ENCODE data around the gene GCAT. TPM values are rescaled to one million over a fixed set of nuclear protein-coding genes. Genes with fewer than 3 reads are reported as not detected.

Gene GCAT
- polyA plus RNA-seq, 3 donors: 0.56 to 1.9 (median 1.1) TPM

DNA sequence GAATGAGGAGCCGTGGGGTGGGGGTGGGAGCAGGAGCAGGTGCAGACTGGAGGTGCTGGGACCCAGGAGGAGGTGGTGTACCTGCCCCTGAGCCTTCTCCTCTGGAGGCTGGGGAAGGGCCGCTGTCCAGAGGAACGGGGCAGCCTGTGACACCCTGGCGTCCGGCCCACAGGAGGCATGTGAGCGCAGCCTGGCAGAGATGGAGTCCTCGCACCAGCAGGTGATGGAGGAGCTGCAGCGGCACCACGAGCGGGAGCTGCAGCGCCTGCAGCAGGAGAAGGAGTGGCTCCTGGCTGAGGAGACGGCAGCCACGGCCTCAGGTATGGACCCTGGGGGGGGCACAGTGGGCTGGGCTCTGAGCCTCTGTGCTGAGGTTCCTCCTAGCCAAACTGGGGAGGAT is 42.2 kb upstream of the GCAT start:
- Mint-ChIP-seq H3K4me1 (no peaks in the 10 kb centered on the region), H3K36me3 (peaks cover 53 to 90% of the 10 kb centered on the region in 2 donors), H3K27ac (peak overlapping the region in 1 of 7 donors; percentile 67), H3K9me3 (no peaks in the 10 kb centered on the region), H3K27me3 (ENCODE audit: low read depth in 3 of 3) (peaks cover 0 to 1% (median 0%) of the 10 kb centered on the region in 3 donors), H3K4me3 (no peak overlapping the region)
- H3K27ac ChIP-seq (ENCODE audit: low read depth in 1 of 2, low read length in 2 of 2): no peak overlapping the region
- H3K4me2 ChIP-seq (replicated peaks; ENCODE audit: extremely low read depth, low read length, poor library complexity, severe bottlenecking): no peak overlapping the region
- no peak for DNase-seq
- no peaks in the 10 kb centered on the region for H3K27me3 ChIP-seq (ENCODE audit: control insufficient read depth in 2 of 2, insufficient read depth in 2 of 2, low read length in 2 of 2)
- no peak overlapping the region for H3K9ac ChIP-seq (ENCODE audit: insufficient read depth, low read length, poor library complexity, severe bottlenecking)
- TF ChIP-seq, protein P1, sequence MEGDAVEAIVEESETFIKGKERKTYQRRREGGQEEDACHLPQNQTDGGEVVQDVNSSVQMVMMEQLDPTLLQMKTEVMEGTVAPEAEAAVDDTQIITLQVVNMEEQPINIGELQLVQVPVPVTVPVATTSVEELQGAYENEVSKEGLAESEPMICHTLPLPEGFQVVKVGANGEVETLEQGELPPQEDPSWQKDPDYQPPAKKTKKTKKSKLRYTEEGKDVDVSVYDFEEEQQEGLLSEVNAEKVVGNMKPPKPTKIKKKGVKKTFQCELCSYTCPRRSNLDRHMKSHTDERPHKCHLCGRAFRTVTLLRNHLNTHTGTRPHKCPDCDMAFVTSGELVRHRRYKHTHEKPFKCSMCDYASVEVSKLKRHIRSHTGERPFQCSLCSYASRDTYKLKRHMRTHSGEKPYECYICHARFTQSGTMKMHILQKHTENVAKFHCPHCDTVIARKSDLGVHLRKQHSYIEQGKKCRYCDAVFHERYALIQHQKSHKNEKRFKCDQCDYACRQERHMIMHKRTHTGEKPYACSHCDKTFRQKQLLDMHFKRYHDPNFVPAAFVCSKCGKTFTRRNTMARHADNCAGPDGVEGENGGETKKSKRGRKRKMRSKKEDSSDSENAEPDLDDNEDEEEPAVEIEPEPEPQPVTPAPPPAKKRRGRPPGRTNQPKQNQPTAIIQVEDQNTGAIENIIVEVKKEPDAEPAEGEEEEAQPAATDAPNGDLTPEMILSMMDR (IDR thresholded peaks at IDR 0.05): no peak
- no peaks in the 10 kb centered on the region for H3K4me1 ChIP-seq (ENCODE audit: control insufficient read depth in 1 of 2, insufficient read depth in 2 of 2, low read length in 2 of 2)
- H3K36me3 ChIP-seq (replicated peaks in 1 of 2; ENCODE audit: control insufficient read depth in 1 of 2, insufficient read depth in 2 of 2, low read length in 2 of 2): peaks cover 79 to 92% of the 10 kb centered on the region in 2 donors
- H3K4me3 ChIP-seq (replicated peaks in 1 of 3; ENCODE audit: low read depth in 2 of 3, low read length in 3 of 3): no peak overlapping the region
- peaks cover 31% of the 10 kb centered on the region for H4K20me1 ChIP-seq (ENCODE audit: insufficient read depth, low read length)
- H3K9me3 ChIP-seq (replicated peaks in 1 of 2; ENCODE audit: control insufficient read depth in 1 of 2, insufficient read depth in 1 of 2, low read length in 2 of 2): no peaks in the 10 kb centered on the region
- intact Hi-C loops (cut with micrococcal nuclease): no loop called here
- no peak overlapping the region for H2AFZ ChIP-seq (ENCODE audit: insufficient read depth, low read depth, low read length, poor library complexity, severe bottlenecking)
- 96% methylated on average over 10 of the region's 13 CpGs for WGBS (ENCODE audit: insufficient coverage)
- H3K79me2 ChIP-seq (ENCODE audit: insufficient read depth, low read length): no peaks in the 10 kb centered on the region

DNA sequence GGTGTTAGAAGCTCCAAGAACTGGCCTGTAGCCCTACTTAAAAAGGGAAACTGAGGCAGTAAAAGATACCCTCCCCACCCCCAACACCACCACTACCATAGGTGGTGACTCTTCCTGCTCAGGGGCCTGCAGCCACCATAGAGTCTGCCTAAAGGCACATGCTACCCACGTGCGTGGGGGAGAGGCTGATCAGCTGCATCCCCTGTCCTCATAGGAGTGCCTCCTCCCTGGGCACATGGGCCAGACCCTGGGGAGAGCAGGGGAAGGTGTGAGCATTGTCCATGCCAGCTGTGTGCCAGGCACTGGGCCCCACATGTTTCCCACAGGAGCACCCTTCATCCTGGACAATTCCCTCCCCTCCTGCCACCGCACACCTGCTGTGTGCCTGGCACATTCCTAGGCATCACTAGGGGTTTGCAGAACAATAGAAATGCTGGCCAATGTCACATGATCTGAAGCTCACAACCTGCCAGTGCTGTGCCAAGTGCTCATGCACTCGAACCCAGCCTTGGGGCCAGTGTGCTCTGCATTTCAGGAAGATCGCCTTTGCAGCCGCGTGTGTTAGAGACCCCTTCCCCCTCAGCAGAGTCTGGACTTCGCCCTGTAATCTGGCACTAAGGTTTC is 41.7 kb upstream of the GCAT start:
- peaks cover 53 to 90% of the 10 kb centered on the region in 2 donors for H3K36me3 Mint-ChIP-seq
- DNase-seq: no peak
- peaks cover 77 to 92% of the 10 kb centered on the region in 2 donors for H3K36me3 ChIP-seq (replicated peaks in 1 of 2; ENCODE audit: control insufficient read depth in 1 of 2, insufficient read depth in 2 of 2, low read length in 2 of 2)
- peaks cover 0 to 1% (median 0%) of the 10 kb centered on the region in 3 donors for H3K27me3 Mint-ChIP-seq (ENCODE audit: low read depth in 3 of 3)
- no peaks in the 10 kb centered on the region for H3K9me3 Mint-ChIP-seq
- WGBS (ENCODE audit: insufficient coverage): 69% methylated on average over 2 of the region's 8 CpGs
- TF ChIP-seq, protein P1 (IDR thresholded peaks at IDR 0.05): no peak
- no peak overlapping the region for H3K27ac ChIP-seq (ENCODE audit: low read depth in 1 of 2, low read length in 2 of 2)
- H2AFZ ChIP-seq (ENCODE audit: insufficient read depth, low read depth, low read length, poor library complexity, severe bottlenecking): no peak overlapping the region
- no peak overlapping the region for H3K9ac ChIP-seq (ENCODE audit: insufficient read depth, low read length, poor library complexity, severe bottlenecking)
- no peak overlapping the region for H3K4me3 Mint-ChIP-seq
- no peaks in the 10 kb centered on the region for H3K27me3 ChIP-seq (ENCODE audit: control insufficient read depth in 2 of 2, insufficient read depth in 2 of 2, low read length in 2 of 2)
- intact Hi-C loops (cut with micrococcal nuclease): no loop called here
- H3K79me2 ChIP-seq (ENCODE audit: insufficient read depth, low read length): no peaks in the 10 kb centered on the region
- no peak overlapping the region for H3K4me2 ChIP-seq (replicated peaks; ENCODE audit: extremely low read depth, low read length, poor library complexity, severe bottlenecking)
- no peaks in the 10 kb centered on the region for H3K9me3 ChIP-seq (replicated peaks in 1 of 2; ENCODE audit: control insufficient read depth in 1 of 2, insufficient read depth in 1 of 2, low read length in 2 of 2)
- no peaks in the 10 kb centered on the region for H3K4me1 Mint-ChIP-seq
- no peak overlapping the region for H3K4me3 ChIP-seq (replicated peaks in 1 of 3; ENCODE audit: low read depth in 2 of 3, low read length in 3 of 3)
- peak overlapping the region in 1 of 7 donors; percentile 23 for H3K27ac Mint-ChIP-seq
- H4K20me1 ChIP-seq (ENCODE audit: insufficient read depth, low read length): peaks cover 27% of the 10 kb centered on the region
- H3K4me1 ChIP-seq (ENCODE audit: control insufficient read depth in 1 of 2, insufficient read depth in 2 of 2, low read length in 2 of 2): no peaks in the 10 kb centered on the region
